ENCODE measurements around the gene TMEM232. TPM values are rescaled to one million over a fixed set of nuclear protein-coding genes. Genes with fewer than 3 reads are reported as not detected.

The TMEM232 gene
- total and polyA plus RNA-seq, 2 of the 4 experiments (the other 2 are of a cell fraction): 0.17 to 0.36 TPM

DNA sequence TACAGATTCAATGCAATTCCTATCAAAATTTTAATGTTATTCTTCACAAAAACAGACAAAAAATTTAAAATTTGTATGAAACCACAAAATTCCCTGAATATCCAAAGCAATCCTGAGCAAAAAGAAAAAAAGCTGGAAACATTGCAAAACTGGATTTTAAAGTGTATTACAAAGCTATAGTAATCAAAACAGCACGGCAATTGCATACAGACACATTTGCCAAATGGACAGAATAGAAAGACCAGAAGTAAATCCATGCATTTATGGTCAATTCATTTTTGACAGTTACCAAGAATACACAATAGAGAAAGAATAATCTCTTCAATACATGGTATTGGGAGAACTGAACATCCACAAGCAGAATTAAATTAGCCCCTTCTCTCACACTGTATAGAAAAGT lies 110.5 kb downstream of the TMEM232 start:
- no peak overlapping the region for H3K4ac ChIP-seq (ENCODE audit: low read depth, low read length)
- WGBS, 2 experiments (ENCODE audit: extremely low coverage in 2 of 2, insufficient read length in 1 of 2): no CpG with 5 or more reads among the region's 1 CpG
- no TSS peak for BruUV-seq (replicated peaks)
- H3K4me2 ChIP-seq (ENCODE audit: low read depth, low read length): no peak overlapping the region
- dilution Hi-C loops (cut with HindIII; ENCODE audit: low sequenced_read_pairs, unreplicated experiment) (no loop called here), in situ Hi-C loops (cut with MboI; ENCODE audit: low sequenced_read_pairs) (loop anchor here (25.0 kb wide), 1 partner anchor 929 kb away; the partner anchor contains the start of gene MAN2A1), intact Hi-C loops (cut with micrococcal nuclease) (no loop called here)
- H3K56ac ChIP-seq (ENCODE audit: extremely low read depth, insufficient read depth, low read length): no peak overlapping the region
- no peak overlapping the region for H2BK15ac ChIP-seq (ENCODE audit: low read depth, low read length)
- H3K23ac ChIP-seq (ENCODE audit: low read depth, low read length): no peak overlapping the region
- no peaks in the 10 kb centered on the region for H4K20me1 ChIP-seq (ENCODE audit: insufficient read depth, low read length)
- no peaks in the 10 kb centered on the region for H3K9me1 ChIP-seq (ENCODE audit: insufficient read depth, low read length)
- no peaks in the 10 kb centered on the region for H3K36me3 ChIP-seq (ENCODE audit: control insufficient read depth, insufficient read depth, low read length)
- H2AK9ac ChIP-seq (replicated peaks; ENCODE audit: low read depth, low read length, poor library complexity): no peak overlapping the region
- no peak for DNase-seq
- H3K4me1 ChIP-seq (ENCODE audit: control insufficient read depth, insufficient read depth, low read length): no peaks in the 10 kb centered on the region
- H3K79me1 ChIP-seq (ENCODE audit: low read depth in 1 of 2, low read length in 2 of 2): no peaks in the 10 kb centered on the region
- H2BK20ac ChIP-seq (ENCODE audit: low read depth, low read length): no peak overlapping the region
- H2AFZ ChIP-seq (replicated peaks; ENCODE audit: low read length, poor library complexity): no peak overlapping the region
- no peak overlapping the region for H2BK5ac ChIP-seq (ENCODE audit: low read depth, low read length, poor library complexity, severe bottlenecking)
- no peak overlapping the region for H3K14ac ChIP-seq (replicated peaks; ENCODE audit: low read depth, low read length)
- no peak overlapping the region for H3K18ac ChIP-seq (ENCODE audit: low read depth, low read length)
- H4K5ac ChIP-seq (ENCODE audit: low read depth, low read length): no peak overlapping the region
- H2AK5ac ChIP-seq (ENCODE audit: low read depth, low read length): no peak overlapping the region
- H3K27me3 ChIP-seq (ENCODE audit: control insufficient read depth, insufficient read depth, low read length): no peaks in the 10 kb centered on the region
- H3K9me3 ChIP-seq (ENCODE audit: control insufficient read depth, insufficient read depth, low read length): no peaks in the 10 kb centered on the region
- H2BK120ac ChIP-seq (ENCODE audit: low read depth, low read length): no peak overlapping the region
- H4K8ac ChIP-seq (ENCODE audit: low read depth in 2 of 2, low read length in 2 of 2): no peak overlapping the region
- no peak overlapping the region for H3K9ac ChIP-seq (ENCODE audit: low read depth, low read length)
- TF ChIP-seq POLR2A (IDR thresholded peaks at IDR 0.05; ENCODE audit: low read depth, low read length) (no peak), BHLHE40 (IDR thresholded peaks at IDR 0.05; ENCODE audit: low read depth, low read length) (no peak), SMC3 (IDR thresholded peaks at IDR 0.05; ENCODE audit: low read depth, low read length) (no peak), CHD1 (IDR thresholded peaks at IDR 0.05; ENCODE audit: low read depth, low read length) (no peak), NFE2L2 (IDR thresholded peaks at IDR 0.05; ENCODE audit: low read depth, low read length) (no peak)
- TF ChIP-seq, protein P1, sequence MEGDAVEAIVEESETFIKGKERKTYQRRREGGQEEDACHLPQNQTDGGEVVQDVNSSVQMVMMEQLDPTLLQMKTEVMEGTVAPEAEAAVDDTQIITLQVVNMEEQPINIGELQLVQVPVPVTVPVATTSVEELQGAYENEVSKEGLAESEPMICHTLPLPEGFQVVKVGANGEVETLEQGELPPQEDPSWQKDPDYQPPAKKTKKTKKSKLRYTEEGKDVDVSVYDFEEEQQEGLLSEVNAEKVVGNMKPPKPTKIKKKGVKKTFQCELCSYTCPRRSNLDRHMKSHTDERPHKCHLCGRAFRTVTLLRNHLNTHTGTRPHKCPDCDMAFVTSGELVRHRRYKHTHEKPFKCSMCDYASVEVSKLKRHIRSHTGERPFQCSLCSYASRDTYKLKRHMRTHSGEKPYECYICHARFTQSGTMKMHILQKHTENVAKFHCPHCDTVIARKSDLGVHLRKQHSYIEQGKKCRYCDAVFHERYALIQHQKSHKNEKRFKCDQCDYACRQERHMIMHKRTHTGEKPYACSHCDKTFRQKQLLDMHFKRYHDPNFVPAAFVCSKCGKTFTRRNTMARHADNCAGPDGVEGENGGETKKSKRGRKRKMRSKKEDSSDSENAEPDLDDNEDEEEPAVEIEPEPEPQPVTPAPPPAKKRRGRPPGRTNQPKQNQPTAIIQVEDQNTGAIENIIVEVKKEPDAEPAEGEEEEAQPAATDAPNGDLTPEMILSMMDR (conservative IDR thresholded peaks at IDR 0.05; ENCODE audit: low read depth, low read length): no peak
- TF ChIP-seq, protein P2, sequence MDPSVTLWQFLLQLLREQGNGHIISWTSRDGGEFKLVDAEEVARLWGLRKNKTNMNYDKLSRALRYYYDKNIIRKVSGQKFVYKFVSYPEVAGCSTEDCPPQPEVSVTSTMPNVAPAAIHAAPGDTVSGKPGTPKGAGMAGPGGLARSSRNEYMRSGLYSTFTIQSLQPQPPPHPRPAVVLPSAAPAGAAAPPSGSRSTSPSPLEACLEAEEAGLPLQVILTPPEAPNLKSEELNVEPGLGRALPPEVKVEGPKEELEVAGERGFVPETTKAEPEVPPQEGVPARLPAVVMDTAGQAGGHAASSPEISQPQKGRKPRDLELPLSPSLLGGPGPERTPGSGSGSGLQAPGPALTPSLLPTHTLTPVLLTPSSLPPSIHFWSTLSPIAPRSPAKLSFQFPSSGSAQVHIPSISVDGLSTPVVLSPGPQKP (IDR thresholded peaks at IDR 0.05; ENCODE audit: borderline replicate concordance, low read depth, low read length): no peak
- H3K4me3 ChIP-seq (ENCODE audit: insufficient read depth, low read depth, low read length): no peak overlapping the region
- no peak for ATAC-seq (ENCODE audit: low read depth)
- POLR2A ChIA-PET (ENCODE audit: unreplicated experiment): no interaction called here
- CTCF ChIA-PET: no interaction called here
- no peak overlapping the region for H4K91ac ChIP-seq (ENCODE audit: insufficient read depth, low read depth, low read length)
- H3K27ac ChIP-seq (ENCODE audit: insufficient read depth, low read length): no peak overlapping the region
